ENCODE data around the gene LMAN2.

The LMAN2 gene

GRCh38 chr5:177293819-177294581, 57.5 kb downstream of the LMAN2 start:
- Histone ChIP-seq H3K9me3 (ENCODE audit: control insufficient read depth, insufficient read depth, low read length) (no peaks in the 10 kb centered on the region), H3K9ac (ENCODE audit: low read depth, low read length) (no peak overlapping the region), H3K36me3 (ENCODE audit: control insufficient read depth, insufficient read depth, low read length) (peaks cover 49% of the 10 kb centered on the region), H3K27me3 (ENCODE audit: control insufficient read depth, insufficient read depth, low read length) (no peaks in the 10 kb centered on the region), H3K4me1 (ENCODE audit: control insufficient read depth, insufficient read depth, low read length) (peaks cover 9% of the 10 kb centered on the region), H3K4me3 (ENCODE audit: low read depth, low read length) (no peak overlapping the region)

- no peaks in the 10 kb centered on the region for H3K4me1 ChIP-seq (ENCODE audit: control insufficient read depth, insufficient read depth, low read length)
- no peak overlapping the region for H3K9ac ChIP-seq (ENCODE audit: low read depth, low read length)
- H3K36me3 ChIP-seq (ENCODE audit: control insufficient read depth, insufficient read depth, low read length): peaks cover 61% of the 10 kb centered on the region
- H3K9me3 ChIP-seq (ENCODE audit: control insufficient read depth, insufficient read depth, low read length): no peaks in the 10 kb centered on the region
- H3K27me3 ChIP-seq (ENCODE audit: control insufficient read depth, insufficient read depth, low read length): no peaks in the 10 kb centered on the region
- H3K4me3 ChIP-seq (ENCODE audit: low read depth, low read length): no peak overlapping the region
Observed at GRCh38 chr5:177291735-177292134, 59.7 kb downstream of the LMAN2 start.

- no peaks in the 10 kb centered on the region for H3K9me3 ChIP-seq (ENCODE audit: control insufficient read depth, insufficient read depth, low read length)
- H3K9ac ChIP-seq (ENCODE audit: low read depth, low read length): no peak overlapping the region
- no peaks in the 10 kb centered on the region for H3K4me1 ChIP-seq (ENCODE audit: control insufficient read depth, insufficient read depth, low read length)
- H3K36me3 ChIP-seq (ENCODE audit: control insufficient read depth, insufficient read depth, low read length): peaks cover 62% of the 10 kb centered on the region
- H3K4me3 ChIP-seq (ENCODE audit: low read depth, low read length): no peak overlapping the region
- H3K27me3 ChIP-seq (ENCODE audit: control insufficient read depth, insufficient read depth, low read length): no peaks in the 10 kb centered on the region
Observed at GRCh38 chr5:177290816-177291596, 60.5 kb downstream of the LMAN2 start.

- no peaks in the 10 kb centered on the region for H3K4me1 ChIP-seq (ENCODE audit: control insufficient read depth, insufficient read depth, low read length)
- H3K9me3 ChIP-seq (ENCODE audit: control insufficient read depth, insufficient read depth, low read length): no peaks in the 10 kb centered on the region
- no peaks in the 10 kb centered on the region for H3K27me3 ChIP-seq (ENCODE audit: control insufficient read depth, insufficient read depth, low read length)
- H3K4me3 ChIP-seq (ENCODE audit: low read depth, low read length): no peak overlapping the region
- no peak overlapping the region for H3K9ac ChIP-seq (ENCODE audit: low read depth, low read length)
- H3K36me3 ChIP-seq (ENCODE audit: control insufficient read depth, insufficient read depth, low read length): peaks cover 49% of the 10 kb centered on the region
Observed at GRCh38 chr5:177288191-177288590, 63.3 kb downstream of the LMAN2 start.

Data from iPS-15b (cell line).